Duodenal mucosa (tissue), 2 donors: ENCODE data around the gene ITGBL1.
"Not testable (repeated sequence)": the region's sequence is repeated elsewhere in the genome, so short reads cannot be mapped to it uniquely, and the experiment has no call there.

ENCODE experiments used
- H3K27ac ChIP-seq: one replicate; pipeline ENCODE4 v1.7.0; 2013; ENCODE audit warnings: low read depth, low read length
- H3K27me3 ChIP-seq, 2 donors: one replicate each; pipeline ENCODE4 v1.7.0; 2013; ENCODE audit warnings: low read length in 2 of 2, control low read depth in 1 of 2; ENCODE audit not compliant: insufficient read depth in 2 of 2, control insufficient read depth in 1 of 2
- H3K36me3 ChIP-seq, 2 donors: one replicate each; pipeline ENCODE4 v1.7.0; 2013; ENCODE audit warnings: low read length in 2 of 2, control low read depth in 1 of 2; ENCODE audit not compliant: insufficient read depth in 2 of 2, control insufficient read depth in 1 of 2
- H3K4me1 ChIP-seq, 2 donors: one replicate each; pipeline ENCODE4 v1.7.0; 2013; ENCODE audit warnings: low read length in 2 of 2, control low read depth in 1 of 2; ENCODE audit not compliant: insufficient read depth in 2 of 2, control insufficient read depth in 1 of 2
- H3K4me3 ChIP-seq, 2 donors: one replicate each; pipeline ENCODE4 v1.7.0; 2013; ENCODE audit warnings: low read length in 2 of 2, low read depth in 1 of 2
- H3K9ac ChIP-seq, 2 donors: one replicate each; pipeline ENCODE4 v1.7.0; 2013; ENCODE audit warnings: low read length in 2 of 2, low read depth in 1 of 2
- H3K9me3 ChIP-seq, 2 donors: one replicate each; pipeline ENCODE4 v1.7.0; 2013; ENCODE audit warnings: low read length in 2 of 2, control low read depth in 1 of 2; ENCODE audit not compliant: control insufficient read depth in 1 of 2

Gene ITGBL1

GRCh38 chr13:101527130-101527529, 74.7 kb downstream of the ITGBL1 start:
- Histone ChIP-seq H3K27me3 (no peaks in the 10 kb centered on the region), H3K27ac (no peak overlapping the region), H3K9ac (no peak overlapping the region), H3K4me1 (no peaks in the 10 kb centered on the region), H3K36me3 (no peaks in the 10 kb centered on the region), H3K4me3 (no peak overlapping the region), H3K9me3 (no peaks in the 10 kb centered on the region)

GRCh38 chr13:101529422-101529821, 76.9 kb downstream of the ITGBL1 start:
- H3K4me1 ChIP-seq: no peaks in the 10 kb centered on the region
- no peak overlapping the region for H3K27ac ChIP-seq
- no peaks in the 10 kb centered on the region for H3K36me3 ChIP-seq
- no peak overlapping the region for H3K9ac ChIP-seq
- no peak overlapping the region for H3K4me3 ChIP-seq
- H3K9me3 ChIP-seq: no peaks in the 10 kb centered on the region
- H3K27me3 ChIP-seq: no peaks in the 10 kb centered on the region

GRCh38 chr13:101530293-101530692, 77.8 kb downstream of the ITGBL1 start:
- Histone ChIP-seq H3K4me3 (no peak overlapping the region), H3K36me3 (no peaks in the 10 kb centered on the region), H3K27me3 (no peaks in the 10 kb centered on the region), H3K9ac (no peak overlapping the region), H3K27ac (no peak overlapping the region), H3K4me1 (no peaks in the 10 kb centered on the region), H3K9me3 (no peaks in the 10 kb centered on the region)

DNA sequence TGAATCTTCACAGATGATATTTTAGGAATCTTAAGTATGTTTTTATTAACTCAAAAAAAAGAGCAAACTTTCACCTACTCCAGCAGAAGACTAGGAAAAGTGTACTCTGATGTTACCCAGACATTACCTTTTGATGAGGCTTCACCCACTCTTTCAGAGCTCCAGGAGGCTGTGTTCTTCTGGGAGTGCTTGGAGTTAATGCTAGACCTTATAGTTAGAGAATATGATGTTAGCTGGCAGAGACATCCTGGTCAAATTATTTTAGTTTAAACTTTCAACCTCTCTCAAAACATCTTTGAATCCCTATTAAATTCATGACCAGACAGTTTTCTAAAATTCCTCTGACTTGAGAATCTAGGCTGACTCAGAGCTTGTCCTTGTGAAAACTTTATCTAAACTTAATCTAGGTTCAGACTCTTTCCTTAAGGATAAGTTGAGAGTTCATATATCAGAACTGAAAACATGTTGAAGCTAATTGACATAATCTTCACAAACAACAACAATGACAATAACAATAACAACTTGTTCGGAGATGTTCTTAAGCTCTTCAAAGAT, 82.8 kb downstream of the ITGBL1 start:
- no peaks in the 10 kb centered on the region for H3K4me1 ChIP-seq
- no peak overlapping the region for H3K4me3 ChIP-seq
- H3K9me3 ChIP-seq: no peaks in the 10 kb centered on the region
- H3K9ac ChIP-seq: no peak overlapping the region
- no peaks in the 10 kb centered on the region for H3K36me3 ChIP-seq
- H3K27me3 ChIP-seq: no peaks in the 10 kb centered on the region
- no peak overlapping the region for H3K27ac ChIP-seq

DNA sequence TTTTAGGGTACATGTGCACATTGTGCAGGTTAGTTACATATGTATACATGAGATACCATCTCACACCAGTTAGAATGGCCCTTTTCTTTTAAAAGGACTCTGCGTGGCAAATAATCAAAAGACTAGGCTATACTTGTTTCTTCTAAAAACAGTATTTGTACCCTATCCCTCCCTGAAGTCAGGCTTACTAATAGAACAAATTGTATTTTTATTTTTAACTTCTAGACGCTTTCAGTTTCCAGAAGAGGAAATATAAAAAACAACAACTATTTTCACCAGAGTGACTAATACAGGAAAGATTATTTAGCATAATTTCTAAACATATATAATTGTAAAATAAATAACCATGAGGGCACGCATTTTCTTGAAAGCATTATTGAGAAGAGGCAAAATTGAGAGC, 83.6 kb downstream of the ITGBL1 start:
- Histone ChIP-seq H3K4me3 (no peak overlapping the region), H3K27me3 (no peaks in the 10 kb centered on the region), H3K27ac (no peak overlapping the region), H3K4me1 (no peaks in the 10 kb centered on the region), H3K9ac (no peak overlapping the region), H3K36me3 (no peaks in the 10 kb centered on the region), H3K9me3 (no peaks in the 10 kb centered on the region)

- H3K36me3 ChIP-seq, H3K27me3 ChIP-seq, H3K27ac ChIP-seq, H3K9me3 ChIP-seq, H3K9ac ChIP-seq, H3K4me1 ChIP-seq, H3K4me3 ChIP-seq: not testable (repeated sequence)
These were observed 92.1 kb downstream of the ITGBL1 start for GRCh38 chr13:101544544-101544943.

GRCh38 chr13:101544979-101545378, 92.5 kb downstream of the ITGBL1 start:
- Histone ChIP-seq H3K4me3 (no peak overlapping the region), H3K9ac (no peak overlapping the region), H3K4me1 (no peaks in the 10 kb centered on the region), H3K27me3 (no peaks in the 10 kb centered on the region), H3K9me3 (no peaks in the 10 kb centered on the region), H3K27ac (no peak overlapping the region), H3K36me3 (no peaks in the 10 kb centered on the region)

DNA sequence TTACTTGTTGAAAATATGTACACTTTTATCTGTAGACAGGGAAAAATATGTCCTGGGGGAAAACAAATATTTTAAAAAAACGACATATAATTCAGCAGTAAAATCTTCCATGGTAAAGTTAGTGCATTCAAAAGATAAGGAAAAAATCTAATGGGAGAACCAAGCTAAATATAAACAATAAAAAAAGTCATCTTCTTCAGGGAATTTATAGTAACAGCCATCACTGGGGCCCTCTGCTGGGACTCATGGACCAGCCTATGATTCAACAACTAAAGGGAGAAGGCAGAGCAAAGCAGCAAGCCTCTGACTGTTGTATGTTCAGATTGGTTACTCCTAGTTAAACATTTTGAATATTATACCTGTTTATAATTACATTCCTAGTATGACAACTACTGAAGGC, 93.0 kb downstream of the ITGBL1 start:
- Histone ChIP-seq H3K9me3 (no peaks in the 10 kb centered on the region), H3K4me3 (no peak overlapping the region), H3K9ac (no peak overlapping the region), H3K27me3 (no peaks in the 10 kb centered on the region), H3K4me1 (no peaks in the 10 kb centered on the region), H3K36me3 (no peaks in the 10 kb centered on the region), H3K27ac (no peak overlapping the region)

- Histone ChIP-seq H3K9me3 (no peaks in the 10 kb centered on the region), H3K9ac (no peak overlapping the region), H3K4me1 (no peaks in the 10 kb centered on the region), H3K4me3 (no peak overlapping the region), H3K36me3 (no peaks in the 10 kb centered on the region), H3K27ac (no peak overlapping the region), H3K27me3 (no peaks in the 10 kb centered on the region)
These were observed 99.8 kb downstream of the ITGBL1 start for GRCh38 chr13:101552286-101552685.

DNA sequence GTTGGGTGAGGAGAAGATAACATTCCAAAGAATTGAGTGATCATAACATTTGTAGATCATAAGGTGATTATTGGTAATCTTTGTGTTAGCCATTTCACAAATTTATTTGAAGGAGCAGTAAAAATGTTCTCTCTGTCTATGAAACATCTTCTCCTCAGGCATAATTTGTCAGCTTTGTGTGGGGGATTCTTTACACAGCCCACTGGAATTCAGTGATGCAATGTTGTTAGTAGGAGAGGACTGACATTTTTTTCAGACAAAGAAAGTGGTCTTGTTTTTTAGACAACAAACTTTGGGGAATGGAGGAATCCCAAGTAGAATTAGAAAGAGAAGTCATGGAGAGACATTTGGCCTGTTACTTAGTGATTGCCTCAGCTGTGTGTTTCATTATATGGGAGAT, 100.3 kb downstream of the ITGBL1 start:
- H3K27me3 ChIP-seq: no peaks in the 10 kb centered on the region
- H3K9me3 ChIP-seq: no peaks in the 10 kb centered on the region
- H3K9ac ChIP-seq: no peak overlapping the region
- H3K36me3 ChIP-seq: no peaks in the 10 kb centered on the region
- no peak overlapping the region for H3K27ac ChIP-seq
- no peaks in the 10 kb centered on the region for H3K4me1 ChIP-seq
- H3K4me3 ChIP-seq: no peak overlapping the region
